22Rv1 (cell line): ENCODE results near the gene RUFY2.
"Not testable (repeated sequence)": the region's sequence is repeated elsewhere in the genome, so short reads cannot be mapped to it uniquely, and the experiment has no call there.

ENCODE experiments used
- ZFX ChIP-seq: fragments of 450-650 bp; IDR thresholded peaks from 2 replicates; pipeline ENCODE4 v1.6.1; 2017; ENCODE audit warnings: antibody characterized with exemption, borderline replicate concordance
- TF ChIP-seq, protein P1 (sequence below): fragments of 450-650 bp; IDR thresholded peaks from 2 replicates; pipeline ENCODE4 v1.5.1; 2017; ENCODE audit warnings: mild to moderate bottlenecking

DNA sequence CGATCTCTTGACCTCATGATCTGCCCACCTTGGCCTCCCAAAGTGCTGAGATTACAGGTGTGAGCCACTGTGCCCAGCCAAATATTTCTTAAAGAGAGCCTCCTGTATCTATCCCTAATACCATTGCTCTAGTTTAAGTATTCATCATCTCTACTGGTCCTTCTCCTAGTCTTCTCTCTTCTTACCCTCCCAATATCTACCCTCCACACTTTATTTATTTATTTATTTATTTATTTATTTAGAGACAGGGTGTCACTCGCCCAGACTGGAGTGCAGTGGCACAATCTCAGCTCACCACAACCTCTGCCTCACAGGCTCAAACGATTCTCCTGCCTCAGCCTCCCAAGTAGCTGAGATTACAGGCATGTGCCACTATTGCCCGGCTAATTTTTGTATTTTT is 82.7 kb downstream of the RUFY2 start:
- TF ChIP-seq, protein P1, sequence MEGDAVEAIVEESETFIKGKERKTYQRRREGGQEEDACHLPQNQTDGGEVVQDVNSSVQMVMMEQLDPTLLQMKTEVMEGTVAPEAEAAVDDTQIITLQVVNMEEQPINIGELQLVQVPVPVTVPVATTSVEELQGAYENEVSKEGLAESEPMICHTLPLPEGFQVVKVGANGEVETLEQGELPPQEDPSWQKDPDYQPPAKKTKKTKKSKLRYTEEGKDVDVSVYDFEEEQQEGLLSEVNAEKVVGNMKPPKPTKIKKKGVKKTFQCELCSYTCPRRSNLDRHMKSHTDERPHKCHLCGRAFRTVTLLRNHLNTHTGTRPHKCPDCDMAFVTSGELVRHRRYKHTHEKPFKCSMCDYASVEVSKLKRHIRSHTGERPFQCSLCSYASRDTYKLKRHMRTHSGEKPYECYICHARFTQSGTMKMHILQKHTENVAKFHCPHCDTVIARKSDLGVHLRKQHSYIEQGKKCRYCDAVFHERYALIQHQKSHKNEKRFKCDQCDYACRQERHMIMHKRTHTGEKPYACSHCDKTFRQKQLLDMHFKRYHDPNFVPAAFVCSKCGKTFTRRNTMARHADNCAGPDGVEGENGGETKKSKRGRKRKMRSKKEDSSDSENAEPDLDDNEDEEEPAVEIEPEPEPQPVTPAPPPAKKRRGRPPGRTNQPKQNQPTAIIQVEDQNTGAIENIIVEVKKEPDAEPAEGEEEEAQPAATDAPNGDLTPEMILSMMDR, result not testable (repeated sequence)
- not testable (repeated sequence) for TF ChIP-seq ZFX
